Stimulated activated CD4-positive, alpha-beta T cell treated with anti-CD3 and anti-CD28 coated beads, Interleukin-12 subunit alpha, Interleukin-12 subunit beta, amount 100 ng/mL, for 4 hours (primary cell): Measurements from ENCODE around the gene VAT1.
"Not testable (repeated sequence)": the region's sequence is repeated elsewhere in the genome, so short reads cannot be mapped to it uniquely, and the experiment has no call there.

Experiments
- DNase-seq: peaks from one replicate; pipeline ENCODE4 v3.0.0-alpha.2; 2020

VAT1 gene

GRCh38 chr17:43006639-43007551, 15.3 kb downstream of the VAT1 start, which contains the start of gene IFI35:
Gene IFI35 (plus strand): TSS chr17:43006784. CDS start chr17:43006948, 164 bp downstream.
- peak; percentile 78 for DNase-seq

- no peak for DNase-seq
Observed at GRCh38 chr17:43003542-43004172, 18.5 kb downstream of the VAT1 start.

GRCh38 chr17:43000894-43001293, 21.3 kb downstream of the VAT1 start:
- not testable (repeated sequence) for DNase-seq

- DNase-seq, result no peak
Observed at GRCh38 chr17:42999003-42999525, 23.1 kb downstream of the VAT1 start.

GRCh38 chr17:42997984-42998938, 23.9 kb downstream of the VAT1 start, which contains the start of gene RPL27:
Gene RPL27 (plus strand): TSS chr17:42998419. CDS start chr17:42998751, 332 bp downstream.
- DNase-seq, result peak; percentile 92

- DNase-seq, result no peak
Observed at GRCh38 chr17:42997390-42997983, 24.7 kb downstream of the VAT1 start.

- not testable (repeated sequence) for DNase-seq
Observed at GRCh38 chr17:42993913-42994312, 28.3 kb downstream of the VAT1 start.

GRCh38 chr17:42992872-42993271, 29.3 kb downstream of the VAT1 start:
- DNase-seq, result no peak

- no peak for DNase-seq
Observed at GRCh38 chr17:42991471-42991870, 30.7 kb downstream of the VAT1 start.

- DNase-seq, result no peak
Observed at GRCh38 chr17:42989726-42990652, 32.2 kb downstream of the VAT1 start.

GRCh38 chr17:42989141-42989540, 33.0 kb downstream of the VAT1 start:
- no peak for DNase-seq

- DNase-seq, result no peak
Observed at GRCh38 chr17:42985225-42985624, 37.0 kb downstream of the VAT1 start.

GRCh38 chr17:42982266-42982665, 39.9 kb downstream of the VAT1 start:
- DNase-seq, result no peak

GRCh38 chr17:42980766-42981397, 41.3 kb downstream of the VAT1 start:
- peak; percentile 49 for DNase-seq

GRCh38 chr17:42980274-42980765, 41.9 kb downstream of the VAT1 start, which contains the start of gene RUNDC1:
Gene RUNDC1 (plus strand): TSS chr17:42980565. CDS start chr17:42980577, 12 bp downstream.
- peak; percentile 92 for DNase-seq

GRCh38 chr17:42979511-42980273, 42.5 kb downstream of the VAT1 start, which contains the start of gene PTGES3L:
Gene PTGES3L (minus strand): TSS chr17:42980080. CDS start chr17:42980053, 27 bp downstream.
- no peak for DNase-seq

GRCh38 chr17:42975701-42976100, 46.5 kb downstream of the VAT1 start:
- DNase-seq, result not testable (repeated sequence)

- no peak for DNase-seq
Observed at GRCh38 chr17:42975265-42975664, 46.9 kb downstream of the VAT1 start.

- DNase-seq, result not testable (repeated sequence)
Observed at GRCh38 chr17:42973323-42973722, 48.9 kb downstream of the VAT1 start.
